Endothelial cell of umbilical vein (primary cell): ENCODE measurements around the gene MUC22. TPM values are rescaled to one million over a fixed set of nuclear protein-coding genes. Genes with fewer than 3 reads are reported as not detected.
A peak's percentile ranks its signal among the peaks of the same experiment; 100 is the strongest.

Experiments
- BruUV-seq: library from RNA; stranded (reverse); fragments of 400-500 nt; replicated peaks from 2 replicates; lab custom pipeline; 2021; lab: Mats Ljungman, UMichigan
- CTCF ChIA-PET: fragments of 300-600, 350-600 bp; sonication (Branson Sonifier 250); formaldehyde crosslinking; loops from one replicate; lab custom pipeline; 2021; ENCODE audit warnings: antibody characterized with exemption, inconsistent platforms; lab: Charles Lee
- POLR2A ChIA-PET: fragments of 300-600, 350-600 bp; sonication (Branson Sonifier 250); formaldehyde crosslinking; loops from one replicate; lab custom pipeline; 2021; ENCODE audit warnings: antibody characterized with exemption, inconsistent platforms; lab: Charles Lee
- DNase-seq: peaks from one replicate; pipeline ENCODE4 v3.0.0-alpha.2; 2011; ENCODE audit warnings: low read depth, low spot score
- FAIRE-seq: peaks from 2 replicates; lab custom pipeline; 2011; peaks lifted over from hg19 to GRCh38; lab: Jason Lieb, UNC
- H2AFZ ChIP-seq: 2 replicates; pipeline ENCODE4 v1.6.0; 2012; ENCODE audit warnings: low read depth, low read length, control low read depth, inconsistent platforms
- H3K27ac ChIP-seq: 2 replicates; pipeline ENCODE4 v1.5.1; 2011; ENCODE audit warnings: low read depth, mild to moderate bottlenecking, control low read depth, low read length, moderate library complexity; ENCODE audit not compliant: insufficient read depth
- H3K27me3 ChIP-seq, 2 experiments: 2 replicates each; pipeline versions ENCODE4 v1.6.0 to v1.6.1; 2011; ENCODE audit warnings: low read length in 2 of 2, mixed read lengths in 1 of 2; ENCODE audit not compliant: control insufficient read depth in 2 of 2, insufficient read depth in 2 of 2
- H3K36me3 ChIP-seq, 2 experiments: 2 replicates in 1 of 2; 3 replicates in 1 of 2; pipeline ENCODE4 v1.5.1; 2011; ENCODE audit warnings: low read length in 2 of 2, mild to moderate bottlenecking in 1 of 2, moderate library complexity in 1 of 2; ENCODE audit not compliant: control insufficient read depth in 2 of 2, insufficient read depth in 2 of 2; ENCODE audit errors: extremely low read depth in 1 of 2
- H3K4me1 ChIP-seq: 3 replicates; pipeline ENCODE4 v1.5.1; 2011; ENCODE audit warnings: mild to moderate bottlenecking, low read length; ENCODE audit not compliant: control insufficient read depth, insufficient read depth; ENCODE audit errors: extremely low read depth
- H3K4me2 ChIP-seq: 2 replicates; pipeline ENCODE4 v1.6.1; 2011; ENCODE audit warnings: low read length, control low read depth, mixed read lengths; ENCODE audit not compliant: insufficient read depth
- H3K4me3 ChIP-seq, 3 experiments: fragments of 200-600 bp in 1 of 3; sonication (generic), shearing (Covaris generic) in 1 of 3; replicated peaks in 1 of 3; 2 replicates each; pipeline ENCODE4 v1.5.1; 2011 to 2016; ENCODE audit warnings: control low read depth in 3 of 3, low read length in 3 of 3, mild to moderate bottlenecking in 2 of 3, inconsistent platforms in 1 of 3, low read depth in 1 of 3, moderate library complexity in 1 of 3; ENCODE audit not compliant: insufficient read depth in 1 of 3
- H3K79me2 ChIP-seq: 2 replicates; pipeline ENCODE4 v1.6.0; 2012; ENCODE audit warnings: low read length, inconsistent platforms; ENCODE audit not compliant: control insufficient read depth, insufficient read depth
- H3K9ac ChIP-seq: replicated peaks from 2 replicates; pipeline ENCODE3; 2011; ENCODE audit warnings: low read length, control low read depth; ENCODE audit not compliant: insufficient read depth; ENCODE audit errors: extremely low read depth
- H3K9me1 ChIP-seq: replicated peaks from 3 replicates; pipeline ENCODE4 v1.6.0; 2011; ENCODE audit warnings: mild to moderate bottlenecking, low read length; ENCODE audit not compliant: control insufficient read depth, insufficient read depth; ENCODE audit errors: extremely low read depth
- H3K9me3 ChIP-seq: replicated peaks from 2 replicates; pipeline ENCODE4 v1.5.1; 2012; ENCODE audit warnings: low read length, inconsistent platforms; ENCODE audit not compliant: control insufficient read depth, insufficient read depth
- H4K20me1 ChIP-seq: replicated peaks from 2 replicates; pipeline ENCODE3; 2011; ENCODE audit warnings: mild to moderate bottlenecking, low read length; ENCODE audit not compliant: control insufficient read depth, insufficient read depth; ENCODE audit errors: extremely low read depth
- EZH2 ChIP-seq: IDR thresholded peaks from 2 replicates; pipeline ENCODE4 v1.6.1; 2012; ENCODE audit warnings: borderline replicate concordance, low read depth, mild to moderate bottlenecking, moderate library complexity, low read length, inconsistent platforms; ENCODE audit not compliant: severe bottlenecking
- GATA2 ChIP-seq: IDR thresholded peaks from 2 replicates; pipeline ENCODE4 v1.7.0; 2011; ENCODE audit warnings: low read depth, mild to moderate bottlenecking, moderate library complexity, mixed read lengths, low read length; ENCODE audit not compliant: insufficient read length, insufficient read depth
- JUN ChIP-seq: IDR thresholded peaks from 2 replicates; pipeline ENCODE4 v1.6.1; 2011; ENCODE audit warnings: borderline replicate concordance, low read depth; ENCODE audit not compliant: insufficient read length, insufficient read depth
- POLR2AphosphoS5 ChIP-seq: IDR thresholded peaks from 2 replicates; pipeline ENCODE4 v1.6.1; 2012; ENCODE audit warnings: low read depth, mild to moderate bottlenecking, control low read depth, low read length, moderate library complexity; ENCODE audit not compliant: insufficient read depth
- dilution Hi-C: fragments of 300-500 bp; cut with MboI; formaldehyde crosslinking; loops from one replicate; pipeline ENCODE4 v1.15.0; 2019; ENCODE audit warnings: low sequenced_read_pairs; ENCODE audit not compliant: extremely low pct_ligation_motif_present
- intact Hi-C: fragments of 100-400 bp; cut with micrococcal nuclease; formaldehyde crosslinking; loops from one replicate; pipeline ENCODE4 v1.10.0; 2022
- polyA plus RNA-seq, 4 experiments: library from polyadenylated mRNA; depleted of rRNA in 3 of 4; stranded (reverse) in 3 of 4; unstranded in 1 of 4; fragments of >200 nt; gene quantifications; 2 replicates each; pipeline versions ENCODE4 v1.2.1 to v1.2.3, GENCODE V29; 2011 to 2012; ENCODE audit warnings: missing spikeins in 1 of 4
- total RNA-seq: library from RNA; stranded (reverse); gene quantifications from 2 replicates; pipeline ENCODE4 v1.2.3, GENCODE V29; 2021
- TF ChIP-seq, protein P1 (sequence below): IDR thresholded peaks from 2 replicates; pipeline ENCODE4 v1.6.1; 2011; ENCODE audit not compliant: insufficient read depth, insufficient read length
- TF ChIP-seq, protein P2 (sequence below), 2 donors: IDR thresholded peaks; 1 replicate in 1 of 2; 2 replicates in 1 of 2; pipeline ENCODE4 v1.5.1; 2011; ENCODE audit warnings: low read length in 2 of 2, mild to moderate bottlenecking in 2 of 2, moderate library complexity in 2 of 2, control low read depth in 1 of 2, inconsistent platforms in 1 of 2, low read depth in 1 of 2; ENCODE audit not compliant: insufficient read depth in 1 of 2; ENCODE audit errors: extremely low read depth in 1 of 2

The MUC22 gene
- total and polyA plus RNA-seq, 2 donors (not counting 3 experiments of a cell fraction or from before 2014, with no cell fraction given): not detected

DNA sequence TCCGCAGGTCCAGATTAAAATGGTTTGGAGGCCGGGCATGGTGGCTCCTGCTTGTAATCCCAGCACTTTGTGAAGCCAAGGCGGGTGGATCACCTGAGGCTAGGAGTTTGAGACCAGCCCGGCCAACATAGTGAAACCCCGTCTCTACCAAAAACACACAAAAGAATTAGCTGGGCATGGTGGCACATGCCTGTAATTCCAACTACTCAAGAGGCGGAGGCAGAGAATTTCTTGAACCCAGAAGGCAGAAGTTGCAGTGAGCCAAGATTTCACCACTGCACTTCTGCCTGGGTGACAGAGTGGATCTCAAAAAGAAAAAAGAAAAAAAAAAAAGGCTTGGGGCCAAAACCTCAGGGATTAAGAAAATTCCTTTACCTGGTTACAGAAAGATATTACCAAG is 71.6 kb downstream of the MUC22 start:
- dilution Hi-C loops: no loop called here
- no TSS peak for BruUV-seq
- peaks cover 11% of the 10 kb centered on the region for H3K4me1 ChIP-seq
- FAIRE-seq: no peak
- no peaks in the 10 kb centered on the region for H3K79me2 ChIP-seq
- no peak overlapping the region for H2AFZ ChIP-seq
- no peak for DNase-seq
- H3K9me1 ChIP-seq: no peaks in the 10 kb centered on the region
- ChIA-PET POLR2A (no interaction called here), CTCF (interaction anchor here (0.7 to 4.5 kb wide), 4 partner anchors 33 to 628 kb away, joined by 3 to 20 read pairs (median 3); partner anchors contain the start of gene PSORS1C1)
- no peaks in the 10 kb centered on the region for H3K9me3 ChIP-seq
- intact Hi-C loops: loop anchor here (10.0 kb wide), 1 partner anchor 597 kb away; the partner anchor contains the start of gene HLA-E
- H3K27me3 ChIP-seq: peaks cover 2 to 3% of the 10 kb centered on the region in 2 experiments
- H3K4me3 ChIP-seq: no peak overlapping the region
- H3K4me2 ChIP-seq: no peak overlapping the region
- no peak overlapping the region for H3K27ac ChIP-seq
- TF ChIP-seq GATA2: no peak
- TF ChIP-seq, protein P1, sequence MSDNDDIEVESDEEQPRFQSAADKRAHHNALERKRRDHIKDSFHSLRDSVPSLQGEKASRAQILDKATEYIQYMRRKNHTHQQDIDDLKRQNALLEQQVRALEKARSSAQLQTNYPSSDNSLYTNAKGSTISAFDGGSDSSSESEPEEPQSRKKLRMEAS: no peak
- TF ChIP-seq JUN: no peak
- TF ChIP-seq POLR2AphosphoS5: no peak
- no peak overlapping the region for H3K9ac ChIP-seq
- H4K20me1 ChIP-seq: no peaks in the 10 kb centered on the region
- no peaks in the 10 kb centered on the region for H3K36me3 ChIP-seq

DNA sequence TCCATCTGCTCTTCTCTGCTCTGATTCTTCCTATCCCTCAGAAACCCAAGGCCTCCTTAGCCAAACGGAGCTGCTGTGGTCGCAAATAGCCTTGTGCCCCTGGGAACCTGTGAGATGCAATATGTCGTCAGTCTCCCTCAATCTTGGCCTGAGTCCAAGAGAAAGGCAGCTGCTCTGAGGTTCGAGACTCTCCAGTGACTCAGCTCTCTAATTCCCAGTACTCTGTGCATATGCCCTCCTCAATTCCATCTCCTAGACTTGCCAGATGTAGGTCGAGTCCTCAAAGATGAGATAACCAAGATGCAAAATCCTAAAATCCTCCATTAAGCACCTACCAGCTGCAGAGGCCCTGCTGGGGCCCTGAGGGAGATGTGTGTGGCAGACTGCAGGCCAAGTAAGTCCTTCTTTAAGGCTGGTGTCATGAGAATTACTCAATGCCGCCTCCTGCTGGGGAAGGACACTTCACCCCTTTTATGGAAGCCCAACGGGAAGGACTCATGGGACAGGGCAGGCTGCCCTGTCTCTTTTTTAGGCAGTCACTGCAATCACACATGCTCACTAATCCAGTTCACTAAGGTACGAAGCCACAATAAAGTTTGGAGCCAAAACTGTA is 73.6 kb downstream of the MUC22 start:
- no peaks in the 10 kb centered on the region for H3K79me2 ChIP-seq
- no peak overlapping the region for H3K4me2 ChIP-seq
- POLR2A ChIA-PET: no interaction called here
- FAIRE-seq (no peak), DNase-seq (peak; percentile 34)
- TF ChIP-seq, protein P2, sequence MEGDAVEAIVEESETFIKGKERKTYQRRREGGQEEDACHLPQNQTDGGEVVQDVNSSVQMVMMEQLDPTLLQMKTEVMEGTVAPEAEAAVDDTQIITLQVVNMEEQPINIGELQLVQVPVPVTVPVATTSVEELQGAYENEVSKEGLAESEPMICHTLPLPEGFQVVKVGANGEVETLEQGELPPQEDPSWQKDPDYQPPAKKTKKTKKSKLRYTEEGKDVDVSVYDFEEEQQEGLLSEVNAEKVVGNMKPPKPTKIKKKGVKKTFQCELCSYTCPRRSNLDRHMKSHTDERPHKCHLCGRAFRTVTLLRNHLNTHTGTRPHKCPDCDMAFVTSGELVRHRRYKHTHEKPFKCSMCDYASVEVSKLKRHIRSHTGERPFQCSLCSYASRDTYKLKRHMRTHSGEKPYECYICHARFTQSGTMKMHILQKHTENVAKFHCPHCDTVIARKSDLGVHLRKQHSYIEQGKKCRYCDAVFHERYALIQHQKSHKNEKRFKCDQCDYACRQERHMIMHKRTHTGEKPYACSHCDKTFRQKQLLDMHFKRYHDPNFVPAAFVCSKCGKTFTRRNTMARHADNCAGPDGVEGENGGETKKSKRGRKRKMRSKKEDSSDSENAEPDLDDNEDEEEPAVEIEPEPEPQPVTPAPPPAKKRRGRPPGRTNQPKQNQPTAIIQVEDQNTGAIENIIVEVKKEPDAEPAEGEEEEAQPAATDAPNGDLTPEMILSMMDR (IDR thresholded peaks at IDR 0.05; ENCODE audit: extremely low read depth in 1 of 2, insufficient read depth in 1 of 2, low read depth in 1 of 2, low read length in 2 of 2): peak; percentile 24 to 34
- no peak for TF ChIP-seq EZH2
- H2AFZ ChIP-seq: no peak overlapping the region
- dilution Hi-C loops (no loop called here), intact Hi-C loops (loop anchor here (10.0 kb wide), 1 partner anchor 599 kb away; the partner anchor contains the start of gene HLA-E)
- no TSS peak for BruUV-seq
- no peak overlapping the region for H3K4me3 ChIP-seq
- no peaks in the 10 kb centered on the region for H3K9me3 ChIP-seq
- H3K27ac ChIP-seq: no peak overlapping the region
- peaks cover 2 to 3% of the 10 kb centered on the region in 2 experiments for H3K27me3 ChIP-seq
- no peaks in the 10 kb centered on the region for H3K9me1 ChIP-seq
- peaks cover 16% of the 10 kb centered on the region for H3K4me1 ChIP-seq
- no peaks in the 10 kb centered on the region for H4K20me1 ChIP-seq
- no peaks in the 10 kb centered on the region for H3K36me3 ChIP-seq
- H3K9ac ChIP-seq: no peak overlapping the region
- CTCF ChIA-PET: interaction anchor here (1.1 to 4.5 kb wide), 3 partner anchors 32 to 255 kb away, joined by 3 to 20 read pairs (median 4); no protein-coding TSS in a partner anchor
